OCI-LY3 (cell line): ENCODE results near the gene MT1HL1.

Experiments used
- EZH2phosphoT487 ChIP-seq: fragments of 200-600 bp; shearing (Covaris generic); IDR thresholded peaks from 2 replicates; pipeline ENCODE4 v1.6.1; 2018; ENCODE audit warnings: antibody characterized with exemption, mixed run types, low read depth
- TF ChIP-seq, protein P1 (sequence below): fragments of 200-600, 300-600 bp; sonication (generic); IDR thresholded peaks from 2 replicates; pipeline ENCODE4 v1.5.1; 2014; ENCODE audit warnings: antibody characterized with exemption, low read length, low read depth

DNA sequence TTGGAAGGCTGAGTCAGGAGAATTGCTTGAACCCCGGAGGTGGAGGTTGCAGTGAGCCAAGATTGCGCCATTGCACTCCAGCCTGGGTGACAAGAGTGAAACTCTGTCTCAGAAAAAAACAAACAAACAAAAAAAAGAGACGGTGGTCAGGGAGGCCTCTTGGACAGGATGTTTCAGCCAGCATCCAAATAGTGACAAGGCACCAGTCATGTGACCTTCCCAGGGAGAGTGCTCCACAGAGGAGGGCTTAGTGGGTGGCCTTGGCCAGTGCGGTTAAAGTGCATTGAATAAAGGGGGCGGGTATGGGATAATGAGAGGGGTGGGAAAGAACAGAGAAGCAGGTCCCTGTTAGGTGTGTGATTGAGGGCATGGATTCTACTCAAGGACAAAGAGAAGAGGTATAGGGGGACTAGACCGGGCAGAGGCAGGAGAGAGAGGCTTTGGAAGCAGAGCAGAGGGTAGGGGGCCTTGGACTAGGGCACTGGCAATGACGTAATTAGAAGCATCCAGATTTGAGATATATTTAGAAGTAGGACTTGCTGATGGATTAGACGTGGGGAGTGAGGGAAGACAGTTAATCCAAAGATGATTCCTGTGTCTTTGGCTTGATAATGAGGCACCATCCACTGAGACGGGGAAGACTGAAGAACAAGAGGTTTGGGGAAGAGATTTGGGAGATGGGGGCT is 25.8 kb upstream of the MT1HL1 start:
- TF ChIP-seq, protein P1, sequence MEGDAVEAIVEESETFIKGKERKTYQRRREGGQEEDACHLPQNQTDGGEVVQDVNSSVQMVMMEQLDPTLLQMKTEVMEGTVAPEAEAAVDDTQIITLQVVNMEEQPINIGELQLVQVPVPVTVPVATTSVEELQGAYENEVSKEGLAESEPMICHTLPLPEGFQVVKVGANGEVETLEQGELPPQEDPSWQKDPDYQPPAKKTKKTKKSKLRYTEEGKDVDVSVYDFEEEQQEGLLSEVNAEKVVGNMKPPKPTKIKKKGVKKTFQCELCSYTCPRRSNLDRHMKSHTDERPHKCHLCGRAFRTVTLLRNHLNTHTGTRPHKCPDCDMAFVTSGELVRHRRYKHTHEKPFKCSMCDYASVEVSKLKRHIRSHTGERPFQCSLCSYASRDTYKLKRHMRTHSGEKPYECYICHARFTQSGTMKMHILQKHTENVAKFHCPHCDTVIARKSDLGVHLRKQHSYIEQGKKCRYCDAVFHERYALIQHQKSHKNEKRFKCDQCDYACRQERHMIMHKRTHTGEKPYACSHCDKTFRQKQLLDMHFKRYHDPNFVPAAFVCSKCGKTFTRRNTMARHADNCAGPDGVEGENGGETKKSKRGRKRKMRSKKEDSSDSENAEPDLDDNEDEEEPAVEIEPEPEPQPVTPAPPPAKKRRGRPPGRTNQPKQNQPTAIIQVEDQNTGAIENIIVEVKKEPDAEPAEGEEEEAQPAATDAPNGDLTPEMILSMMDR = no peak
- no peak for TF ChIP-seq EZH2phosphoT487
